Kidney (tissue), 14 donors: ENCODE data around the gene THBD. TPM values are rescaled to one million over a fixed set of nuclear protein-coding genes. Genes with fewer than 3 reads are reported as not detected.

ENCODE experiments used
- DNase-seq, 5 donors: peaks; one replicate each; pipeline ENCODE4 v3.0.0-alpha.2; 2013 to 2020
- FAIRE-seq: peaks from 2 replicates; lab custom pipeline; 2012; peaks lifted over from hg19 to GRCh38; lab: Jason Lieb, UNC
- H3K27ac ChIP-seq, 2 donors: one replicate each; pipeline ENCODE4 v1.7.0; 2013; ENCODE audit warnings: low read depth in 2 of 2, low read length in 2 of 2, inconsistent platforms in 1 of 2
- H3K27me3 ChIP-seq: one replicate; pipeline ENCODE4 v1.7.1; 2013; ENCODE audit warnings: low read length, inconsistent platforms; ENCODE audit not compliant: control insufficient read depth, insufficient read depth
- H3K36me3 ChIP-seq, 3 donors: one replicate each; pipeline versions ENCODE4 v1.7.0 to v1.7.1; 2013; ENCODE audit warnings: low read length in 3 of 3, control low read depth in 1 of 3, inconsistent platforms in 1 of 3; ENCODE audit not compliant: insufficient read depth in 3 of 3, control insufficient read depth in 2 of 3
- H3K4me1 ChIP-seq, 3 donors: one replicate each; pipeline versions ENCODE4 v1.7.0 to v1.7.1; 2013; ENCODE audit warnings: low read length in 3 of 3, inconsistent platforms in 1 of 3, low read depth in 1 of 3; ENCODE audit not compliant: control insufficient read depth in 2 of 3, insufficient read depth in 2 of 3
- H3K4me3 ChIP-seq, 3 donors: one replicate each; pipeline versions ENCODE4 v1.7.0 to v1.8.1; 2013; ENCODE audit warnings: low read length in 3 of 3, control low read depth in 1 of 3, inconsistent platforms in 1 of 3
- H3K9ac ChIP-seq, 3 donors: one replicate each; pipeline versions ENCODE4 v1.7.0 to v1.7.1; 2013; ENCODE audit warnings: low read length in 3 of 3, control low read depth in 1 of 3, inconsistent platforms in 1 of 3
- H3K9me3 ChIP-seq, 3 donors: one replicate each; pipeline versions ENCODE4 v1.7.0 to v1.7.1; 2013; ENCODE audit warnings: low read length in 3 of 3, control low read depth in 1 of 3, inconsistent platforms in 1 of 3; ENCODE audit not compliant: control insufficient read depth in 2 of 3, insufficient read depth in 1 of 3
- intact Hi-C: fragments of 100-400 bp; cut with DNase I; formaldehyde crosslinking; loops from one replicate; pipeline ENCODE4 v1.11.1; 2022
- polyA plus RNA-seq: library from polyadenylated mRNA; stranded (reverse); fragments of 350-450 nt; fragmentation: Illumina TruSeq; extraction: RNeasy Lipid Tissue Mini Kit (QIAGEN cat#74804); gene quantifications from one replicate; pipeline ENCODE4 v1.2.3, GENCODE V29; 2014; ENCODE audit warnings: low read depth, low replicate concordance; ENCODE audit not compliant: insufficient read depth
- total RNA-seq: library from RNA; stranded (reverse); fragmentation: NEBNext Ultra II Directional; extraction: Animal tissue kit (Norgen Biotek cat#: 25700); gene quantifications from one replicate; pipeline ENCODE4 v1.2.1, GENCODE V29; 2021
- TF ChIP-seq, protein P1 (sequence below): IDR thresholded peaks from 3 replicates; pipeline ENCODE4 v1.5.1; 2012; ENCODE audit warnings: mild to moderate bottlenecking, moderate library complexity, borderline replicate concordance; ENCODE audit not compliant: insufficient read depth; ENCODE audit errors: extremely low read depth
- donor health status: control.
- donor health status: control.
- donor health status: control.
- donor health status: control.
- donor health status: control.
- donor health status: DM: yes; HTN: yes; CAD: no.
- donor health status: Normal renal cell carcinoma (clear cell type).

THBD gene
- total and polyA plus RNA-seq, 2 donors from 2014 or later, result 9.7 to 48.1 TPM

- FAIRE-seq (no peak), DNase-seq (no peak)
- Histone ChIP-seq H3K27ac (peak overlapping the region; percentile 53 to 65), H3K9me3 (no peaks in the 10 kb centered on the region), H3K4me1 (peaks cover 0 to 8% (median 0%) of the 10 kb centered on the region in 3 donors), H3K36me3 (no peaks in the 10 kb centered on the region), H3K9ac (peak overlapping the region in 1 of 3 donors; percentile 23), H3K4me3 (peak overlapping the region; percentile 6 to 53 (median 32)), H3K27me3 (no peaks in the 10 kb centered on the region)
- TF ChIP-seq, protein P1, sequence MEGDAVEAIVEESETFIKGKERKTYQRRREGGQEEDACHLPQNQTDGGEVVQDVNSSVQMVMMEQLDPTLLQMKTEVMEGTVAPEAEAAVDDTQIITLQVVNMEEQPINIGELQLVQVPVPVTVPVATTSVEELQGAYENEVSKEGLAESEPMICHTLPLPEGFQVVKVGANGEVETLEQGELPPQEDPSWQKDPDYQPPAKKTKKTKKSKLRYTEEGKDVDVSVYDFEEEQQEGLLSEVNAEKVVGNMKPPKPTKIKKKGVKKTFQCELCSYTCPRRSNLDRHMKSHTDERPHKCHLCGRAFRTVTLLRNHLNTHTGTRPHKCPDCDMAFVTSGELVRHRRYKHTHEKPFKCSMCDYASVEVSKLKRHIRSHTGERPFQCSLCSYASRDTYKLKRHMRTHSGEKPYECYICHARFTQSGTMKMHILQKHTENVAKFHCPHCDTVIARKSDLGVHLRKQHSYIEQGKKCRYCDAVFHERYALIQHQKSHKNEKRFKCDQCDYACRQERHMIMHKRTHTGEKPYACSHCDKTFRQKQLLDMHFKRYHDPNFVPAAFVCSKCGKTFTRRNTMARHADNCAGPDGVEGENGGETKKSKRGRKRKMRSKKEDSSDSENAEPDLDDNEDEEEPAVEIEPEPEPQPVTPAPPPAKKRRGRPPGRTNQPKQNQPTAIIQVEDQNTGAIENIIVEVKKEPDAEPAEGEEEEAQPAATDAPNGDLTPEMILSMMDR, result no peak
- intact Hi-C loops, result no loop called here
Observed at GRCh38 chr20:23084845-23085365, 35.4 kb upstream of the THBD start.

GRCh38 chr20:23084282-23084844 lies 34.9 kb upstream of the THBD start:
- Histone ChIP-seq H3K4me3 (peak overlapping the region in 2 of 3 donors; percentile 50 to 53), H3K36me3 (no peaks in the 10 kb centered on the region), H3K27ac (peak overlapping the region; percentile 65 to 69), H3K9ac (peak overlapping the region in 1 of 3 donors; percentile 59), H3K9me3 (no peaks in the 10 kb centered on the region), H3K27me3 (no peaks in the 10 kb centered on the region), H3K4me1 (peaks cover 0 to 8% (median 0%) of the 10 kb centered on the region in 3 donors)
- TF ChIP-seq, protein P1, result no peak
- no peak for FAIRE-seq
- intact Hi-C loops, result no loop called here
- DNase-seq, result no peak

- no peaks in the 10 kb centered on the region for H3K9me3 ChIP-seq
- H3K4me1 ChIP-seq, result peaks cover 0 to 8% (median 0%) of the 10 kb centered on the region in 3 donors
- intact Hi-C loops, result no loop called here
- H3K4me3 ChIP-seq, result peak overlapping the region in 2 of 3 donors; percentile 50 to 53
- TF ChIP-seq, protein P1, result no peak
- H3K27me3 ChIP-seq, result no peaks in the 10 kb centered on the region
- DNase-seq, result no peak
- H3K36me3 ChIP-seq, result no peaks in the 10 kb centered on the region
- peak overlapping the region; percentile 65 to 69 for H3K27ac ChIP-seq
- no peak for FAIRE-seq
- H3K9ac ChIP-seq, result peak overlapping the region in 2 of 3 donors; percentile 20 to 59
Observed at GRCh38 chr20:23083553-23084220, 34.2 kb upstream of the THBD start.
